ENCODE data around the gene SIGLEC7. TPM values are rescaled to one million over a fixed set of nuclear protein-coding genes. Genes with fewer than 3 reads are reported as not detected.

Gene SIGLEC7
- total RNA-seq, 2 donors from 2014 or later, result not detected

DNA sequence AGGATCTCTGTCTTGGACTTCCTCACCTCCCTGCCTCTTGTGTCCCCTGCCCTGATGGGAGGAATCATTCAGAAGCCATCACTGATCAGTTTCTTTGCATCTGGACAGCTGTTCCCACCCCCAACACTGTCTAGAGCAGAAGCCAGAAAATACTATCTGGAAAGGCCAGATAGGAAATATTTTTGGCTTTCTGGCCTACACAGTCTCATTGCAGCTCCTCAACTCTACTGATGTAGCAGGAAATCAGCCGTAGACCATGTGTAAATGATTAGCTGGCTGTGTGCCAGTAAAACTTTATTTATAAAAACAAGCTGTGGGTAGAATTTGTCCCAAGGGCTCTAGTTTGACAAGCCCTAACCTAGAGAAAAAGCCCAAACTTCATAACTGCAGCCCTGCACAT lies 5.6 kb downstream of the SIGLEC7 start:
- WGBS, 2 experiments (ENCODE audit: insufficient coverage in 1 of 2, insufficient read length in 1 of 2), result 78% methylated on average over 1 of the region's 1 CpG; no CpG with 5 or more reads in 1 of the 2 experiments
- Mint-ChIP-seq H3K4me1 (peaks cover 9% of the 10 kb centered on the region), H3K4me3 (no peak overlapping the region), H3K9me3 (no peaks in the 10 kb centered on the region), H3K27ac (peak overlapping the region; percentile 29), H3K27me3 (ENCODE audit: insufficient read depth) (peaks cover 9% of the 10 kb centered on the region), H3K36me3 (ENCODE audit: low read depth) (no peaks in the 10 kb centered on the region)
- Histone ChIP-seq H3K4me3 (ENCODE audit: low read length) (no peak overlapping the region), H3K9ac (ENCODE audit: extremely low read depth, low read length, poor library complexity, severe bottlenecking) (no peak overlapping the region), H3K27me3 (ENCODE audit: control insufficient read depth, insufficient read depth, low read length, poor library complexity, severe bottlenecking) (no peaks in the 10 kb centered on the region), H3K4me1 (ENCODE audit: control insufficient read depth, insufficient read depth, low read length) (peaks cover 4% of the 10 kb centered on the region), H3K36me3 (ENCODE audit: control insufficient read depth, insufficient read depth, low read length) (no peaks in the 10 kb centered on the region), H3K9me3 (ENCODE audit: control insufficient read depth, low read length) (no peaks in the 10 kb centered on the region), H3K27ac (ENCODE audit: low read depth, low read length) (no peak overlapping the region)
- DNase-seq, result peak; percentile 25
- TF ChIP-seq, protein P1, sequence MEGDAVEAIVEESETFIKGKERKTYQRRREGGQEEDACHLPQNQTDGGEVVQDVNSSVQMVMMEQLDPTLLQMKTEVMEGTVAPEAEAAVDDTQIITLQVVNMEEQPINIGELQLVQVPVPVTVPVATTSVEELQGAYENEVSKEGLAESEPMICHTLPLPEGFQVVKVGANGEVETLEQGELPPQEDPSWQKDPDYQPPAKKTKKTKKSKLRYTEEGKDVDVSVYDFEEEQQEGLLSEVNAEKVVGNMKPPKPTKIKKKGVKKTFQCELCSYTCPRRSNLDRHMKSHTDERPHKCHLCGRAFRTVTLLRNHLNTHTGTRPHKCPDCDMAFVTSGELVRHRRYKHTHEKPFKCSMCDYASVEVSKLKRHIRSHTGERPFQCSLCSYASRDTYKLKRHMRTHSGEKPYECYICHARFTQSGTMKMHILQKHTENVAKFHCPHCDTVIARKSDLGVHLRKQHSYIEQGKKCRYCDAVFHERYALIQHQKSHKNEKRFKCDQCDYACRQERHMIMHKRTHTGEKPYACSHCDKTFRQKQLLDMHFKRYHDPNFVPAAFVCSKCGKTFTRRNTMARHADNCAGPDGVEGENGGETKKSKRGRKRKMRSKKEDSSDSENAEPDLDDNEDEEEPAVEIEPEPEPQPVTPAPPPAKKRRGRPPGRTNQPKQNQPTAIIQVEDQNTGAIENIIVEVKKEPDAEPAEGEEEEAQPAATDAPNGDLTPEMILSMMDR (conservative IDR thresholded peaks at IDR 0.05), result no peak

DNA sequence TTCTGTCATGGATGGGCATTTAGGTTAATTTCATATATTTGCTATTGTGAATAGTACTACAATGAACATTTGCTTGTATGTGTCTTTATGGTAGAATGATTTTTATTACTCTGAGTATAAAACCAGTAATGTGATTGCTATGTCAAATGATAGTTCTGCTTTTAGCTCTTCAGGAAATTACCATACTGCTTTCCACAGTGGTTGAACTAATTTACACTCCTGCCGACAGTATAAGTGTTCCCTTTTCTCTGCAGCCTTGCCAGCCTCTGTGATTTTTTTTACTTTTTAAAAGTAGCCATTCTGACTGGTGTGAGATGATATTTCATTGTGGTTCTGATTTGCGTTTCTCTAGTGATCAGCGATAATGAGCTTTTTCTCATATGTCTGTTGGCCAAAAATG lies 6.5 kb downstream of the SIGLEC7 start:
- 90 to 94% methylated on average over 3 of the region's 3 CpGs for WGBS, 2 experiments (ENCODE audit: insufficient coverage in 1 of 2, insufficient read length in 1 of 2)
- Mint-ChIP-seq H3K27me3 (ENCODE audit: insufficient read depth) (peaks cover 9% of the 10 kb centered on the region), H3K27ac (no peak overlapping the region), H3K36me3 (ENCODE audit: low read depth) (no peaks in the 10 kb centered on the region), H3K9me3 (no peaks in the 10 kb centered on the region), H3K4me3 (no peak overlapping the region), H3K4me1 (peaks cover 9% of the 10 kb centered on the region)
- no peaks in the 10 kb centered on the region for H3K9me3 ChIP-seq (ENCODE audit: control insufficient read depth, low read length)
- no peak overlapping the region for H3K27ac ChIP-seq (ENCODE audit: low read depth, low read length)
- TF ChIP-seq, protein P1 (conservative IDR thresholded peaks at IDR 0.05), result no peak
- peaks cover 3% of the 10 kb centered on the region for H3K4me1 ChIP-seq (ENCODE audit: control insufficient read depth, insufficient read depth, low read length)
- H3K36me3 ChIP-seq (ENCODE audit: control insufficient read depth, insufficient read depth, low read length), result no peaks in the 10 kb centered on the region
- no peaks in the 10 kb centered on the region for H3K27me3 ChIP-seq (ENCODE audit: control insufficient read depth, insufficient read depth, low read length, poor library complexity, severe bottlenecking)
- no peak overlapping the region for H3K9ac ChIP-seq (ENCODE audit: extremely low read depth, low read length, poor library complexity, severe bottlenecking)
- DNase-seq, result no peak
- H3K4me3 ChIP-seq (ENCODE audit: low read length), result no peak overlapping the region

DNA sequence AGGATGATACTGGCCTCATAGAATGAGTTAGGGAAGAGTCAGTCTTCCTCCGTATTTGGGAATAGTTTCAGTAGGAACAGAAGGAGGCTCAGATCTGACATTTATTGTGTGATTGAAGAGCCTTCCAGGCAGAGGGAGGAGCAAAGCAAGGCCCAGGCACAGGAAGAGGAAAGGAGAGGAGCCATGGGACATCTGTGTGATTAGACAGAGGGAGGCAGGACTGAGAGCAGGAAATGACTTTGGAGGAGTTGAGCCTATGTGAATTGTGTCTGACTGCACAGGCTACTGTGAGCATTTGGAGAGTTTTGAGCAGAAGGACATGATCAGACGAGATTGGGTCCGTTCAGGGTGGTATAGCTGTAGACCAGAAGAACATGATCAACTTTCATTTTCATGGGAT lies 8.5 kb downstream of the SIGLEC7 start:
- Mint-ChIP-seq H3K9me3 (no peaks in the 10 kb centered on the region), H3K4me3 (no peak overlapping the region), H3K27me3 (ENCODE audit: insufficient read depth) (peaks cover 9% of the 10 kb centered on the region), H3K27ac (no peak overlapping the region), H3K4me1 (peaks cover 10% of the 10 kb centered on the region), H3K36me3 (ENCODE audit: low read depth) (no peaks in the 10 kb centered on the region)
- 89 to 100% methylated on average over 2 to 3 of the region's 3 CpGs for WGBS, 2 experiments (ENCODE audit: insufficient coverage in 1 of 2, insufficient read length in 1 of 2)
- DNase-seq, result no peak
- H3K27me3 ChIP-seq (ENCODE audit: control insufficient read depth, insufficient read depth, low read length, poor library complexity, severe bottlenecking), result no peaks in the 10 kb centered on the region
- H3K4me1 ChIP-seq (ENCODE audit: control insufficient read depth, insufficient read depth, low read length), result no peaks in the 10 kb centered on the region
- no peak overlapping the region for H3K4me3 ChIP-seq (ENCODE audit: low read length)
- no peaks in the 10 kb centered on the region for H3K9me3 ChIP-seq (ENCODE audit: control insufficient read depth, low read length)
- TF ChIP-seq, protein P1 (conservative IDR thresholded peaks at IDR 0.05), result no peak
- no peaks in the 10 kb centered on the region for H3K36me3 ChIP-seq (ENCODE audit: control insufficient read depth, insufficient read depth, low read length)
- H3K9ac ChIP-seq (ENCODE audit: extremely low read depth, low read length, poor library complexity, severe bottlenecking), result no peak overlapping the region
- H3K27ac ChIP-seq (ENCODE audit: low read depth, low read length), result no peak overlapping the region
